Cerebellar cortex (tissue), 1 donor: Measurements from ENCODE around the gene PRPF40A.

Source experiments
- DNase-seq: peaks from one replicate; pipeline ENCODE4 v3.0.0-alpha.2; 2015; ENCODE audit warnings: low spot score

The PRPF40A gene

GRCh38 chr2:152618193-152618564 lies 99.1 kb downstream of the PRPF40A start:
- DNase-seq, result no peak

- DNase-seq, result no peak
Observed at GRCh38 chr2:152617456-152618192, 99.6 kb downstream of the PRPF40A start.

- DNase-seq, result no peak
Observed at GRCh38 chr2:152615177-152615576, 102.1 kb downstream of the PRPF40A start.

- DNase-seq, result no peak
Observed at GRCh38 chr2:152613235-152613634, 104.0 kb downstream of the PRPF40A start.

- peak; percentile 16 for DNase-seq
Observed at GRCh38 chr2:152611458-152612231, 105.6 kb downstream of the PRPF40A start.

- no peak for DNase-seq
Observed at GRCh38 chr2:152609699-152610098, 107.6 kb downstream of the PRPF40A start.

GRCh38 chr2:152609154-152609553 lies 108.1 kb downstream of the PRPF40A start:
- DNase-seq, result no peak

GRCh38 chr2:152607793-152608300 lies 109.4 kb downstream of the PRPF40A start:
- DNase-seq, result no peak

- DNase-seq, result no peak
Observed at GRCh38 chr2:152606941-152607340, 110.3 kb downstream of the PRPF40A start.

- no peak for DNase-seq
Observed at GRCh38 chr2:152606081-152606480, 111.2 kb downstream of the PRPF40A start.

GRCh38 chr2:152603166-152603565 lies 114.1 kb downstream of the PRPF40A start:
- DNase-seq, result no peak

GRCh38 chr2:152602750-152603149 lies 114.5 kb downstream of the PRPF40A start:
- DNase-seq, result no peak
